ENCODE results near the gene PSMD6.

The PSMD6 gene

DNA sequence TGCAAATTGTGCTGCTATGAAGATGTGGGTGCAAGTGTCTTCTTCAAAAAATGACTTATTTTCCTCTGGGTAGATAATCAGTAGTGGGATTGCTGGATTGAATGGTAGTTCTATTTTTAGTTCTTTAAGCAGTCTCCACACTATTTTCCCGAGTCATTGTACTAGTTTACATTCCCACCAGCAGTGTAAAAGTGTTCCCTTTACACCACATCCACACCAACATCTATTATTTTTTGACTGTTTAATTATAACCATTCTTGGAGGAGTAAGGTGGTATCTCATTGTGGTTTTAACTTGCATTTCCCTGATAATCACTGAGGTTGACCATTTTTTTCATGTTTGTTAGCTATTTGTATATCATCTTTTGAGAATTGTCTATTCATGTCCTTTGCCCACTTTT lies 19.7 kb upstream of the PSMD6 start:
- FAIRE-seq, result no peak

DNA sequence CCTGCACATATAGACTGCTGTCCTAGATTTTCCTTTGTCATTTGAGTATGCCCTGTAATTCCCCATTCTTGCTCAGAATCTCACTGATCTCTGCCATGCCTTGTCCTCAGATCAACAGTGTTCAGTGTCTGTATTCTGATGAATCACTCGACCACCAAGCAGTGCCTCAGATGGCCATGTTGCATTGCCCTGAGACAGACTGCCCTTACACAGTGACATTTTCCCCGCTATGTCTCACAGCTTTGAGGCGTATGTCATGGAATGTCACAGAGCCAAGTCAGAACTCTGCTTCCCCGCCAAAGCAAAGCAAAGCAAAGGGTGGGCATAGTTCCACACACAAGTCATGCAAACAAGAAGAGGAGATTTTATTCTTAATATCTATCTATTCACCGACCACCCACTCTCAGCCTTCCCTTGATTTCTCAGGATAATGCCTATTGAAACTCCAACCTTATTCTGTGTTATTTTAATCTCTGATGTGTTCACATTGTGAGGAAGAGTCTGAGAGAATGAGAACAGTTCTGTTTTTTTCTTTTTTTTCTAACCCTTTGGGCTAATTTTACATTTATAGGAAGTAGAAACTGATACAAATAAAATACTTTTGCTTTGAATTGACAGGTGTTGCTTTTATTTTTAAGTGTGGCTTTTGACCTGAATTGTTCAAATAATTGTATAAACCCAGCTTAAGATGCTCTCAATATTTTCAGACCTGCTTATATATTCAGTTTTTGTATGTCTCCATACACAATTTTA lies 16.9 kb upstream of the PSMD6 start:
- FAIRE-seq, result no peak

DNA sequence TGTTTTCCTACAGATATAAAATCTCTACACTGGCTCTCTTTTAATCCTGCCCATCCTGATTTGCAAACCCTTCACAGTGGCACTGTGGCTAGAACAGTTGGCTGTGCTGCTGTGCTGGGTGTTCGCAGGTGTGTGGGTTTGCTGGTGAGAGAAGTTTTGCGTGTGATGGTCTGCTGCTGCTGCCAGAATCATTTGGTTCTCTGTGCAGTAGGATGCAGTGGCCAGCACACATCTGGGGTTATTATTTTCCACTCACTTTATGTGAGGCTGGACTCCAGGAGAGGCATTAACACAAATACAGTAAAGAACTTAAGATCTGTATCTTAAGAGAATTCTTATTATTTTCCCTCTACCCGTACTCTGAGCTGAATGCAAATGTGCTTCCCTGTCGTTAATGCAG lies 16.0 kb upstream of the PSMD6 start:
- no peak for FAIRE-seq

DNA sequence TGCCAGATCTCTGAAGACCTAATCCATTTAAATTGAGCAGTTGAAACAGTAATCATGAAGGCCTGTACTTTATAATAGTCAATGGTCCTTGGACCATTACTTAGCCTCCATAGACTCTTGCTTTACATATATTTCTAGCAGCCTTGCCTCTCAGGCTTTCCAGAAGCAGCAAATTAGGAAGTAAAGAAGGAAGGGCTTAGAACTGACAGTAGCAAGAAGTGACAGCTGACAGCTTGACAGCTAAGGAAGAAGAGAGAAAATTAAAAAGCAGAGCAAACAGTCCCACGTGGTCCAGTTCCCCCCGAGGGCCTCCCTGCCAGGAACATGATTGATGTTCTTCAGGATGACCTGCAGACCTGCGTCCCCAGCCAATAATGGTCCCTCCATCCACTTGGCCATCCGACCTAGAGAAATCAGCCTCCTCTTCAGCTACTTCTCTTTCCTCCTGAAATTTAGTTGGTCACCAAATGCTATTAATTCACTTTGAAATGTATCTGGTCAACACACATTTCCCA lies 15.0 kb upstream of the PSMD6 start:
- no peak for FAIRE-seq

DNA sequence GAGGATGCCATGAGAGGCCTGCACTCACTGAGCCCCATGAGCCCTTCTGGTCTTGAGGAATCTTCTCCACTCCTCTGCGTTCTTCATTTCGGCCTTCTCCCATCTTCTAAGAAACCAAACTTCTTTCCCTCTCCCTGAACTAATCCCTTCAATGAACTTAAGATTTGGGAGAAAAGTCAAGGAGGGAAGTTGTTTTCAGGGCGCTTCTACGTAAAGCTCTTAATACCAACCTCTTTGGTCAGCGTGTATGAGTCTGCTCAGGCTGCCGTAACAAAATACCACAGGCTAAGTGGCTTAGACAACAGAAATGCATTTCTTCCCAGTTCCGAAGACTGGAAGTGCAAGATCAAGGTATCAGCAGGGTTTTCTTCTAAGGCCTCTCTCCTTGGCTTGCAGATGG lies 13.8 kb upstream of the PSMD6 start:
- no peak for FAIRE-seq

DNA sequence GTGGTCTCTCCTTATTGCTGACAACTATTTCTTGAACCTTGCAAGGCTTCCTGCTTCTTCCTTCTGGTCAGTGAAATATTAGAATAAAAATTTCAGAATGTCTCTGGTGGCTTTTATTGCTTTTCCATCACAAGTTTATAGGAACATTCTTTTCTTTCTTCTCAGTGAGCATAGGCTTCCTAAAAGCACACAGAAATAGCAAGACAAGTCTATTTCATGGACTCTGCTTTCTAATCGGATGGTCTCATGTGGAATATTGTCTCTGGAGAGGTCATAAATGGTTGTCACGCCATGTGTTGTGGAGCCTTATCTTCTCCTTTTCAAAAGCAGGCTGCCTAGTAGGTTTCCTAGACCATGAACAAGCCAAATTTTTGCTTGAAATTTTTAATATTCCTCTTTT lies 9.8 kb upstream of the PSMD6 start:
- FAIRE-seq, result no peak

DNA sequence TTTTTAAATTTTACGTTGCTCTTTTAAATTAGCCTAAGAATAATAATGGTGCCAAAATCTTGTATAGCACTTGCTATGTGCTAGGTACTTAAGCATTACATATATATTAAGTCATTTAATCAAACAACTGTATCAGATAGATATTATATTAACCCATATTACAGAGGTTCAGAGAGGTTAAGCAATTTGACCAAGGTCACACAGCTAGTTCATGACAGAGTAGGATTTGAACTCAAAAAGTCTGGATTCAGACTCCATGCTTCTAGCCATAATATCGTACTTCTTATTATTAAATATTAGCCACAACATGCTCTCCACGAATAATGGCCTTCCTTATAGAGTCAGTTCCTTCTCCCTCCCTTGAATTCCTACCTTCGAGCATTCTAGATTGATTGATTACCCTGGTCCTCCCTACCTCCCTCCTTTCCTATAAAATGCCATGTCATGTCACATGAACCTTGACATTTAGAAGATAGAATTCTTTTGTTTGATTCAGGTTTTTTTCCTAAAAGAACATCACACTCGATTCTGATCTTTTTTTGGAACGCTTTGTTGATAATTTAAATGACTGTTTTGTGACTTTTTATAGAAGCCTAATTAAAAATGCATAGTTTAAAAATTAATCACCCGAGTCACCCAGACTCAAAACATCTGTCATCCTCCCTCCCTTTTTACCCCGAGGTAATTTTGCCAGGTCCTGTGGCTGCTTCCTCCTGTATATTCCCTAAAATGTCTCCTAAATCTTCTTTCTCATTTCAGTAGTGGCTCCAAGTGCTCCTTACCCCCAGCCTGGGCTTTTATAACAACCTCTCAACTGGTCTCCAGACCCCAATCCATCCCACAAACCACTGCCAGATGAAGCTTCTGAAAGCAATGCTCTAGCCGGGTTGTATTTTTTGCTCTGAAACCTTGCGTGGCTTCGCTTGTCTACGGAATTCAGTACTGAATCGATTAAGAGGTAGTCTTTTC lies 8.5 kb upstream of the PSMD6 start:
- FAIRE-seq, result no peak

DNA sequence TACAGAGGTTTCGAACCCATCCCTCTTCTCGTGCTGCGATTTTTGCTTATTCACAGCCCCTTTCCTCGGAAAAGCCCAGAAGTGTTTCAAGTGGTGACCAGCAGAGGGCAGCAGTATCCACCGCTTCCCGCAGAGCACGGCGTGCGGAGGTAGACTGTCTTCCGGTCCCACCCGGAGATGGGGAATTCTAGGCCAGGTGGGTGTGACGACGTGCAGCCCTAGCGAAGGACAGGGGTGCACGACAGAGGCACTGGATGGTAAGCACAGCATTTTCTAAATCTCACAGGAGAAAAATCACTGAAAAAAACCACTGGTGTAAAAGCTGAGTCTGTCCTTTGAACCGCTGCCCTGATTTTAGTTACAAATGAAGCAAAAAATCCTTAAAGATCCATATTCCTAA lies 7.4 kb upstream of the PSMD6 start:
- peak; percentile 78 for FAIRE-seq

DNA sequence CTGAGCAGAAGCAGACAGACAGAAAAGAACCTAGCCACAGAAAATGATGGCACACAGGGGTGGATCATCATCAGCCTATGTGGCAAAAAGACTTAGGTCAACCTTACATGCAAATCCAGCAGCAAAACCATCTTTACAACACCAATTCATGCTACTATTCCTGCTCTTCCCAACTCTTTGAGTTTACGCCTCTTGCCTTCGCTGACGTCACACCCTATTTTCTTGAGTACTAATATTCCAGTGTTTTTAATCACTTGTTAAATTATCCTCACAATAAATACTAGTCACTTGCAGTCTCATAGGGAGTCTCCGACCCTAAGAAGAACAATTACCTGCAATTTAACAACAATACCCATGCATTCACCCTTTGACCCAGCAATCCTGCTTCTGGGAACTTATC lies 6.0 kb upstream of the PSMD6 start:
- FAIRE-seq, result no peak

DNA sequence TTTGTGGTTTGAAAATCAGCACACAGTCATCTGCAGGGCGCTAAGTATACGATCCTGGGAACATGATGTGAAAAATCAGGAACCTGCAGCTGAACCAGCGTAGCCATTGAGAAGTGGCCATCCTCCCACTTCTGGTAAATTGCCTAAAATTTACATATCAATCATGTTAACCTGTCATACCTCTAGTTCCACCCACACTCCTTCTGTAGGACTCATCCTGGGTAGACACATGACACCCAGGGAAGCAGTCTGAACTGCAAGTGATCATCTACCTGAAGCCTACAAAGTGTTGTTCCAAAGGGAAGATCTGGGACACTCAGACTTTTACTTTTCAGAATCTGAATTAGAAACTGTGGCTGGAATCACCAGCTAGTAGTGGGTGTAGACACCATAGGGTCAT lies 5.5 kb upstream of the PSMD6 start:
- no peak for FAIRE-seq

DNA sequence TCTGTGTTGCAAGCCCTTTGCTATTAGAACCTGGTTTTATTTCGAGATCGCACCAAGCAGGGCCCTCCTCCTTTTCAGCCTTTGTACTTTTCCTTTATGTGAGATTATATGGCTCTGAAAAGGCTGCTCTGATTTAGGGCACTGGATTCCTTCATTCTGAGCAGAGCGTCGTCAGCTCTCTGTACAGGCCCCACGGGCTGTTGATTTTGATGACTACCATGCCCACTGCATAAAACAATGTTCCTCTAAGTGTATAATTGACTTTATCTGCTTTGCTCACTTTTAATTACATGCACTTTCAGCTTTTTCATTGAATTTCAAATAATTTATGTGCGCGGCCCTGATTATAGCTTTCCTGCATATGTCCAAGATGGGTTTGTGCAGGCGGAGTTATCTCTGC lies 4.4 kb upstream of the PSMD6 start:
- FAIRE-seq, result no peak

DNA sequence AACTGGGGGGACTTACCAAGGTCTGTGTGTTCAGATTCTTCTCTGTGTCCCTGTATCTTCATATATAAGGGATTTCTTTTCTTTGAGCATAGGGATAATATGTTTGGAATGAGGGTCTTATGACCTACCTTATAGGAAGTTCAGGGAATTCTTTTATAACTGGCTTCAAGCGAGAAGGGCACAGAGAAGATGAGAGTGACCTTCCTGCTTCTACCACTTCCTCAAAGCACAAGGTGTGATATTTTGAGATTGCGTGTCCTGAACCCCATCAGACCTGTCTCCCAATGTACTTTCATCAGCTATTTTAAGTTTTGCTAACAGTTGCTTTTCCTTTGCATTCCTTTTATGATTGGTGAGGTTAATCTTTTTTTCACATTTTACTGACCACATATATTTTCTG lies 3.1 kb upstream of the PSMD6 start:
- FAIRE-seq, result no peak

DNA sequence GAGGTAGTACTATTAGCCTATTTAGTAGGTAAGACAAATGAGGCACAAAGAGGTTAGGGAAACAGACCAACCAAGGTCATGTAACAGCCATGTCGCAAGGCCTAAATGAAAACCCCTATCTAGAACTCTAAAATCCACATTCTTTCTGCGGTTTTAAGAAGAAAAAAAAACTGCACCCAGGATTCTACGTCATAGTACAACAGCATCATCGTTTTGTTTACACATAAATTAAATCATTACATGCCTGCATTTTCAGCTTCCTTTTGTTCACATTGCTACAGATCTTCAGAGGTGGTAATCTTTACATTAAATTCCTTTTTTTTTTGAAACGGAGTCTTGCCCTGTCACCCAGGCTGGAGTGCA lies 548 bp upstream of the PSMD6 start:
- no peak for FAIRE-seq

DNA sequence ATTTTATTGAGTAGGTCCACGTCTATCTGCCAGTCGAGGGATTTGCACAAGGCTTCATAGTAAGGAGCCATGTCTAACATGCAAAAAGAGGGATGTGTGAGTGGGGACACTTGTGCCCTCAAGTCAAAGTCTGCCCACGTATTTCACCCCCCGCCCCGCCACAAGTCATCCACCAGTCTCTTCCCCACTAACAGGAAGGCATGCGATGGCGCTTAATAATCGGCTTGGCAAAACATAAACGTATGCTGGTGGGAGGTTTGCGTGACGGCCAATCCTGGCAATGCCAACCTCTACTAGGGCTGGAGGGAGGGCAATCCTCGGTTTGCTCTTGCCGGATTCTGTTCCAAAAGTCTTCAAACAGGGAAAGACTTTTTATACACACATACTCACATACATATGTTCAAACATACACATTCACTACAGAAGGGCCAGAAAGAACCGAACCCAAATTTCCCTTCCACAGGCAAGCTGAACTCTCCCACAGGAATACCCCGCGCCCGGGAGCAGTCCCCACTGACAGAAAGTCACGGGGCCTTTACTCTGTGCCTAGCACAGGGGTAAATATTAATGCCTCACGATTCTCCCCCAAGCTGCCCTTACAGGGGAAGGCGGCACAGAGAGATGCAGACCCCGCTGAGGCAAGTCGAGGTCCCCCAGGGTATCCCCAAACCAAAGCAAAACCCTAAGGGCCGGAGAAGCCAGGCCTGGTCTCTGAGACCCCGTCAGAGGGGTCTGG lies 675 bp downstream of the PSMD6 start:
- no peak for FAIRE-seq

DNA sequence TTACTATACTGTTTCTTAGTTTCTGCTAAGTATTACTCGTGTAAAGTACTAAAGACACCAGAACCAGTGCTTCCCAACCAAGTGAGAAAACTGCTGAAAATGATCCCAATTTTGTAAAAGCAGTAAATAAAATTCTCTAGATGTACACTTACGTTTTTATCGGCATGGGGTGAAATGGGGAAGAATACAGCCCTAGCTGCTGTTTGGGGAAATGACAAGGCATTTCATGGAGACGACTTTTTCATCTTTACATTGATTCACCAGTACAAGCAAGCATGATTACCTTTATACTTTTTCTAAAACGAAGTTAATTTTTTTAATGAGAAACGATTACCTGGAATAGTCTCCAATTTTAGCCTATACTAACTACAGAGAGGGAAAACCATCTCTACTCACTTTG lies 1.4 kb downstream of the PSMD6 start:
- no peak for FAIRE-seq

DNA sequence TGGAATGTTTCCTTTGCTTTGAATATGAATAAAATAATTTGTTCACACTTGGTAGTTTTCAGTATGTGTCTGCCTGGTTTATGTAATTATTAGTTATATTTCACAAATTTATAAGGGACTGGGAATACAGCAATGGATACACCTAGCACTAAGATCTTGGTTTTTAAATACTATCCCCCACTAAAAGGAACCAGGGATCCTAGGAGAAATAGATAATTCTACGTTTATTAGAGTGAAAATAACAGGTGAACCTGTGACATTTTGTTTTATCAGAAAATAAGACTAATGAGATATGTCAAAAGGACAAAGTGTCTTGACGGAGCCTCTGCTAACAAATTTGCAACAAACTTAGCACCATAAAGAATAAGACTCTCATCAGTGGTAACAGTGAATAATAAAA lies 3.4 kb downstream of the PSMD6 start:
- FAIRE-seq, result no peak

DNA sequence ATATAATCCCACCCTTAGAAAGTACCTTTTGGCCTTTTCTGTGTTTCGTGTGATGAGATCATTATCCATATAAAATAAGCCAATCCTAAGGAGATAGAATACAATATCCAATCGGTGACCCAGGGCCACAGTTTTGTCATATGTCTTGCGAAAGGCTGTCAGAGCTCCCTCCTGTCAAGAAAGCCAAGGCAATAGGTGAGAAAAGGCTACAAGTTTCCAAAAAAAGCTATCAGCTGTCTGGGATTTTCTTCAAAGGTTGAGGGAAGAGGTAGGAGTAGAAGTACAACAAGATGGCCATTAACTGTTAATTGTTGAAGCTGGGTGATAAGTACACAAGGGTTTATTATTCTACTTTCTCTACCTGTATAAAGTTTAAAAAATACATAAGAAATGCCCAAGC lies 4.0 kb downstream of the PSMD6 start:
- no peak for FAIRE-seq

DNA sequence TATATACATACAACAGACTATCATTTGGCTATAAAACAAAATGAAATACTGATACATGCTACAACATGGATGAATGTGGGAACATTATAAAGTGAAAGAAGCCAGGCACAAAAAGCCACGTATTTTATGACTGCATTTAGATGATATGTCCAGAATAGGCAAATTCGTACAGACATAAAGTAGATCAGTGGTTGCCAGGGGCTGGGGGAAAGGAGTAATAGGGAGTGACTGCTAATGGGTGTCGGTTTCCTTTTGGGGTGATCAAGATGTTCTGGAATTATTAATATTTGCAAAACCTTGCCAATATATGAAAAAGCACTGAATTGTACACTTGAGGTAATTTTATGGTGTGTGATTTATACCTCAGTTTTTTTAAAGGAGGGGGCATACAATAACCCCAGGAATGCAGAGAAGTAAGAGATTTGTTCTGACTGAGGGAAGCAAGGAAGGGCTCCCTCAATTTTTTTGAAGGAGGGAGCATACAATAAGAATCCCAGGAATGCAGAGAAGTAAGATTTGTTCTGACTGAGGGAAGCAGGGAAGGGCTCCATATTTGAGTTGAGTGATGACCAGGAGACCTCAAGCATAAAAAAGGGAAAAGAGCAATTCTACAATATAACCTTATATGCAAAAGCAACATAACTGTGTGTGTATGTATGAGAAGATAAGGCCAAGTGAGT lies 6.2 kb downstream of the PSMD6 start:
- no peak for FAIRE-seq

DNA sequence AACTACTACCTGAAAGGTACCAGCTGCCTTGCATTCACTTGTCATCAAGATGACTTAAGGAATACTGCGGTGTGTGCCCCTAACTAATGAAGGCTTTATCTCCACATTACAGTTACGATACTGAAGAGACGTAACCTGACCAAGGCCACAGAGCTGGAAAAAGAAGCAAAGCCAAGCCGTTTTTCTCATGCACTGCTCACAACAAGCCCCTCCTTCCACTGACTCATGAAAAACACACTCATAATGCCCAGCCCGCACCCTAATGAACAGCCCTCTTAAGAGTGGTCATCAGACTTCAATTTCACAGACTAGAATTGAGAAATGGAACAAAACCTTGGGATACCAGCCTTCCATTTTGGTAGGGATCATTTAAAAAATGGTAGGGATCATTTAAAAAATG lies 11.6 kb downstream of the PSMD6 start:
- no peak for FAIRE-seq

DNA sequence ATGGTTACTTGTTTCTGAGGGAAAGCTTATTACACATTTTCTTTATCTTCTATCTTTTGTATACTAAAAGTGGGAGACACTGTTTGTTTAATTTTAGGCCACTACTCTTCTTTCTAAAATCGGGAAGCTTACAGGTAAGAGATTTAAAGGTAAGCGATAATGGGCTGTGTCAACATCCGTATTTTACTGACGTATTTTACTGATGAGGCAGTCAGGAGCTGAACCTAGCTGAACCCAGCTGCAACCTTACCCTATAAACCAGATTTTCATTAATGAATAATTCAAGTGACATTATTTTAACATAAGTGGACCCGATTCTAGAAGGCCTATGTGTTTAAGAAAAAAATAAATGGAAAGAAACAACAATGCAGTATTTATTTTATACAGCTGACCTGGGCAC lies 13.1 kb downstream of the PSMD6 start:
- FAIRE-seq, result no peak

DNA sequence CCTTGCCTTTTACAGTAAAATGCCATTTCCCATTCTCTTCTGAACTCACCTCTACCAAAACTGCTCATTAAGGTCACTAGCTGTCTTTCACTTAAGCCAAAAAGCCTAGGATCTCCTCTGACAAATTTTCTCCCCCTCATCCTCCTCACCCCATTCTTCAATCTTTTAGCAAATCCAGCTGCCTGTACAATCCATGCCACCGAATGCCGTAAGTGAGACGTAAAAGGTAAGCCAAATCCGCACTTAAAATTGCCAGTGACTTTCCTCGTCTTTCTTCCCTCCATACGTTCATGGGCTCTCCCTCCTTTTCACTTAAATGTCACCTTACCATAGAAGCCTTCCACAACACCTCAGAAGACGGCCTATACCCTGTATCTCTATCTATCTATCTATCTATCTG lies 13.8 kb downstream of the PSMD6 start:
- no peak for FAIRE-seq

DNA sequence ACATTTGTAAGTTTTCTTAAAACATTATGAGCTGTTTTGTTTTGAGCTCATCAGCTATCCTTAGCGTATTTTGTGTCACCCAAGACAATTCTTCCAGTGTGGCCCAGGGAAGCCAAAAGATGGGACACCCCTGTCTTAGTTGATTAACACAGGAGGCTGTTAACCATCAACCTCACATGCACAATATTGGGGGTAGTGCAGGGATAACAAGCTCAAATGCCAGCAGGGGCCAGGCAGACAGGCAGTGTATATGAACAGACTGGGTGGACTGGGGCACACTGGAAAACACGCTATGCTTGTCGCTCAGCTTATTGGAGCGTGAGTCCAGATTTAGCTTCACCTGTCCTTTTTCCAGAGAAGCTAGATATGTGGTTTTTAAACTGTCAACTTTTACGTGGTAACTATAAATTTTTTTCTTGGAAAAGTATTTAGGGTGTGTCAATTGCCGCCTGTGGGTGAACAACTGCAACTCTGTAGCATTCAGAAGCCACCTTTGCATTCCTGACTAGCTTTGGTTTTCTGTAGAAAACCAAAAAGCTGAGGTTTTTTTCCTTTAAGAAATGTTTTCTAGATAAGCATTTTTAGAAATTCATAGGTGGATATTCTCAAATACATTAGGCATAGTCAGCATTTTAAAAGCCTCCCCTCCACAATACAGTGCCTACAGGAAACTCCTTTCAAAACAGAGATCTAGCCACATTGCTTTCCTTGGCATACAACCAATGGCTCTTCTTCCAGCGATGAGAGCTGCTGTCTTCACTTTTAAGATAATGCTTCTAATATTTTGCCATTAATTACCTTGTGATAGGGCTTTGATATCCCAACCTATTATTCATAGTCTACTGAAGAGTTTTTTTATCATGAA lies 14.6 kb downstream of the PSMD6 start:
- FAIRE-seq, result no peak
